Mucosa of rectum (tissue), 2 donors: Measurements from ENCODE around the gene GRK1.

Experiments
- H3K27ac ChIP-seq, 2 donors: one replicate each; pipeline ENCODE4 v1.7.0; 2013; ENCODE audit warnings: inconsistent platforms in 2 of 2, low read depth in 2 of 2, low read length in 2 of 2
- H3K27me3 ChIP-seq, 2 donors: one replicate each; pipeline ENCODE4 v1.7.0; 2013; ENCODE audit warnings: low read length in 2 of 2; ENCODE audit not compliant: control insufficient read depth in 2 of 2, insufficient read depth in 2 of 2
- H3K36me3 ChIP-seq, 2 donors: one replicate each; pipeline ENCODE4 v1.7.0; 2013; ENCODE audit warnings: low read length in 2 of 2; ENCODE audit not compliant: control insufficient read depth in 2 of 2, insufficient read depth in 2 of 2
- H3K4me1 ChIP-seq, 2 donors: one replicate each; pipeline ENCODE4 v1.7.0; 2013; ENCODE audit warnings: low read length in 2 of 2, mild to moderate bottlenecking in 1 of 2; ENCODE audit not compliant: control insufficient read depth in 2 of 2, insufficient read depth in 2 of 2
- H3K4me3 ChIP-seq, 2 donors: one replicate each; pipeline ENCODE4 v1.7.0; 2013; ENCODE audit warnings: low read length in 2 of 2
- H3K9ac ChIP-seq, 2 donors: one replicate each; pipeline ENCODE4 v1.7.0; 2013; ENCODE audit warnings: low read length in 2 of 2, low read depth in 1 of 2, mild to moderate bottlenecking in 1 of 2
- H3K9me3 ChIP-seq, 2 donors: one replicate each; pipeline ENCODE4 v1.7.0; 2013; ENCODE audit warnings: low read length in 2 of 2; ENCODE audit not compliant: control insufficient read depth in 2 of 2
- donor health status: healthy.
- donor health status: Normal muscosa, but diverticular disease.

The GRK1 gene

DNA sequence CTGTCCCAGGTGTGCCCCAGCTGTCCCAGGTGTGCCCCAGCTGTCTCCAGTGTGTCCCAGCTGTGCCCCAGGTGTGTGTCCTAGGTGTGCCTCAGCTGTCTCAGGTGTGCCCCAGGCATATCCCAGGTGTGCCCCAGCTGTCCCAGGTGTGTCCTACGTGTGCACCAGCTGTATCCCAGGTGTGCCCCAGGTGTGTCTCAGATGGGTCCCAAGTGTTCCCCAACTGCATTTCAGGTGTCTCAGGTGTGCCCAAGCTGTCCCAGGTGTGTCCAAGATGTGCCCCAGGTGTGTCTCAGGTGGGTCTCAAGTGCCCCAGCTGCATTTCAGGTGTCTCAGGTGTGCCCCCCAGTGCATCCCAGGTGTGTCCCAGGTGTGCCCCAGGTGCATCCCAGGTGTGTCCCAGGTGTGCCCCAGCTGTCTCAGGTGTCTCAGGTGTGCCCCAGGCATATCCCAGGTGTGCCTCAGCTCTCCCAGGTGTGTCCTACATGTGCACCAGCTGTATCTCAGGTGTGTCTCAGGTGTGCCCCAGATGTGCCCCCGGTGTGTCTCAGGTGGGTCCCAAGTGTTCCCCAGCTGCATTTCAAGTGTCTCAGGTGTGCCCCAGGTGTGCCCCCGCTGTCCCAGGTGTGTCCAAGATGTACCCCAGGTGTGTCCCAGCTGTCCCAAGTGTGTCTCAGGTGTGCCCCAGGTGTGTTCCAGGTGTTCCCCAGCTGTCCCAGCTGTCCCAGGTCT, 1.3 kb upstream of the GRK1 start:
- Histone ChIP-seq H3K27me3 (no peaks in the 10 kb centered on the region), H3K4me1 (peaks cover 2 to 14% of the 10 kb centered on the region in 2 donors), H3K9me3 (no peaks in the 10 kb centered on the region), H3K36me3 (no peaks in the 10 kb centered on the region), H3K9ac (no peak overlapping the region), H3K4me3 (no peak overlapping the region), H3K27ac (no peak overlapping the region)

DNA sequence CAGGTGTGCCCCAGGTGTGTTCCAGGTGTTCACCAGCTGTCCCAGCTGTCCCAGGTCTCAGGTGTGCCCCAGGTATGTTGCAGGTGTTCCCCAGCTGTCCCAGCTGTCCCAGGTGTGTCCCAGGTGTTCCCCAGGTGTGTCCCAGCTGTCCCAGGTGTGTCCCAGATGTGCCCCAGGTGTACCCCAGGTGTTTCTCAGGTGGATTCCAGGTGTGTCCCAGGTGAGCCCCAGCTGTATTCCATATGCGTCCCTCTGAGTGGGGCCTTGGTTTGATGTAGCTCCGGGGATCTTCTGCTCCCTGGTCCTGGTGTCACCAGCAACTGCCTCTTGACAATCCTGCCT, 719 bp upstream of the GRK1 start:
- H3K27ac ChIP-seq: no peak overlapping the region
- H3K27me3 ChIP-seq: no peaks in the 10 kb centered on the region
- H3K9me3 ChIP-seq: no peaks in the 10 kb centered on the region
- H3K4me1 ChIP-seq: peaks cover 2 to 14% of the 10 kb centered on the region in 2 donors
- no peaks in the 10 kb centered on the region for H3K36me3 ChIP-seq
- no peak overlapping the region for H3K4me3 ChIP-seq
- H3K9ac ChIP-seq: no peak overlapping the region

DNA sequence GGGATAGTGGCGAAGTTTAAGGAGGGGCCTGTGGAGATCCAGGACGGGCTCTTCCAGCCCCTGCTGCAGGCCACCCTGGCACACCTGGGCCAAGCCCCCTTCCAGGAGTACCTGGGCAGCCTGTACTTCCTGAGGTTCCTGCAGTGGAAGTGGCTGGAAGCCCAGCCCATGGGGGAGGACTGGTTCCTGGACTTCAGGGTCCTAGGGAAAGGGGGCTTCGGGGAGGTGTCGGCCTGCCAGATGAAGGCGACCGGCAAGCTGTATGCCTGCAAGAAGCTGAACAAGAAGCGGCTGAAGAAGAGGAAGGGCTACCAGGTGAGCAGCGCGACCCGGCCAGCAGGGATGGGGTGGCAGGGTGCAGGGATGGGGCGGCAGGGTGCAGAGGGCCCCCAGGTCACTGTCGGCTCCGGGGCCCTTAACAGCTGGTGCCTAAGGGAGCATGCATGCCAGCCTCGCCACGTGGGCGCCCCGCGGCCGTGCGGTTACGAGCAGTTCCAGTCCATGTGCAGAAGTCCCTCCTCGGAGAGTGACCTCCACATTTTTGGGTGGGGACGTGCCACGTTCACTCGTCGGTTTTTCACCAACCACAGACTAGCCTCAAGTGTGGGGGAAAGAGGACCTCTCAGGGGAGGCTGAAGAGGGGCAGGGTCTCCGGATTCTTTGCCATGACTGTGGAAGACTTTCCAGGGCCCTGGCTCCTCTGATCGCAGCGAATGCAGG, 912 bp downstream of the GRK1 start:
- no peak overlapping the region for H3K9ac ChIP-seq
- H3K27ac ChIP-seq: no peak overlapping the region
- H3K36me3 ChIP-seq: no peaks in the 10 kb centered on the region
- H3K4me3 ChIP-seq: no peak overlapping the region
- no peaks in the 10 kb centered on the region for H3K9me3 ChIP-seq
- no peaks in the 10 kb centered on the region for H3K27me3 ChIP-seq
- peaks cover 2 to 14% of the 10 kb centered on the region in 2 donors for H3K4me1 ChIP-seq

DNA sequence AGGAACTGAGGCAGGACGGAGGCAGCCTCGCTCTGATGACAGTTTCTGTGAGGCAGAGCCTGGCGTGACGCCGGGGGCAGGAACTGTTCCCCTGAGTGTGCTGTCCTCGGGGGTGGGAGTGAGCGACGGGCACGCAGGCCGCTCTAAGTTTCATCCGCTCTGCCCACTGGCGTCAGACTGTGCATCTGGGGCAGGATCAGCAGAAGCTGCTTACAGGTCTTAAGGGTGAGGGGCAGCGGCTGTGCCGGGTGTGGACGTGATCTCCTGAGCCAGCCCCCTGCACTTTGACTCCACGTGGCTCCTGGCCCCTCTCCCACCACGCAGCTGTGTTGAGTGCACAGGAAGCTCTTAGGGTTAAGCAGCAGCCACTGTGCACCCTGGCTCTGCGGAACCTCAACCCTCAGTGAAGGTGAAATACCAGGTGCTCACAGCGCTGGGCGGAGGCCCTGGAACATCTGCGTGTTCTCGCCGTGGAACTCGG, 1.5 kb downstream of the GRK1 start:
- Histone ChIP-seq H3K36me3 (no peaks in the 10 kb centered on the region), H3K4me3 (no peak overlapping the region), H3K4me1 (peaks cover 2 to 12% of the 10 kb centered on the region in 2 donors), H3K27ac (no peak overlapping the region), H3K9me3 (no peaks in the 10 kb centered on the region), H3K9ac (no peak overlapping the region), H3K27me3 (no peaks in the 10 kb centered on the region)

DNA sequence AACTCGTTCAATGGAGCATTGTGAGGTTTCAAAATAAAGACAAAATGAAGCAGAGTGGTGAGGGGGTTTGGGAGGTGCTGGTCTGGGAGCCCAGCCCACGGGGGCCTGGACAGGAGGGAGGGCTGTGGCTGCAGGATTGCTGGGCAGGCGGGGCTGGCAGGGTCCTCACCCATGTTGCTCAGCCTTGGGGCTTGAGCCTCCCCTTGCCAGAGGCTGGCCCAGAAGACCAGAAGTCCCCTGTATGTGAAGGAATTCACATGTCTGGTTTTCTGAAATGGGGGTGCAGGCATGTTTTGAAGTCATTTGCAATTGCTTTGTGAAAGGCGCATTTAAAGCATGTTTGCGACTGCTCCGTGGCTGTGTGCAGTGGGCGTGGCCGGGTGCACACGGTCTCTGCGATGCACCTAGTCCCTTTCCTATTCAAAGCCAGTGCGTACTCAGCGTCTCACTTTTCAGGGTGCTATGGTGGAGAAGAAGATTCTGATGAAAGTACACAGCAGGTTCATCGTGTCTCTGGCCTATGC, 2.3 kb downstream of the GRK1 start:
- H3K27ac ChIP-seq: no peak overlapping the region
- H3K9me3 ChIP-seq: no peaks in the 10 kb centered on the region
- H3K36me3 ChIP-seq: no peaks in the 10 kb centered on the region
- H3K4me3 ChIP-seq: no peak overlapping the region
- H3K27me3 ChIP-seq: no peaks in the 10 kb centered on the region
- no peak overlapping the region for H3K9ac ChIP-seq
- peaks cover 2 to 5% of the 10 kb centered on the region in 2 donors for H3K4me1 ChIP-seq

DNA sequence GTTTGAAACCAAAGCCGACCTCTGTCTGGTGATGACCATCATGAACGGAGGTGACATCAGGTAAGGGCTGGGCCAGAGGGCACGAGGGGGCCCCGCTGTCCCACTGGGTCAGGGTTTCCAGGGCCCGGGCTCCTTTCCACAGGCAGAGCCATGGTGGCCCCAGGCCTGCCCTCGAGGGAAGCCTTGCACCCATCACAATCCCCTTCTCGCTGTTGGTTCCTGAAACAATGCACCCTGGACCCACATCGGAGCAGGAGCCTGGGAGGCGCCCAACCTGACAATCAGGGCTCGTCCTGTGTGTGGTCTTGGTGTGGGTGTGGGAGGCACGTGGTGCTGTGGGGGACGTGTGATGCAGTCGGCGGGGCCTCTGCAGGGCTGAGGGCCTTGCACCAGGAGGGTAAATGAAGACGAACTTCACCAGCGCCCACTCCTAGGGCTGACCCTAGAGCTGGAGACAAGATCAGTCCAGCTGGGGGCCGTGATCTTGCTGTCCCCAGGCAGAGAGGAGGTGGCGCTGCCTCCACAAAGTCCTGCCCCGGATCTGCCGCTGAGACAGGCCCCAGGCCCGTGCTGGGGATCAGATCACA, 2.8 kb downstream of the GRK1 start:
- H3K9me3 ChIP-seq: no peaks in the 10 kb centered on the region
- no peaks in the 10 kb centered on the region for H3K36me3 ChIP-seq
- no peaks in the 10 kb centered on the region for H3K27me3 ChIP-seq
- H3K27ac ChIP-seq: no peak overlapping the region
- H3K9ac ChIP-seq: no peak overlapping the region
- no peak overlapping the region for H3K4me3 ChIP-seq
- H3K4me1 ChIP-seq: peaks cover 0 to 2% of the 10 kb centered on the region in 2 donors

DNA sequence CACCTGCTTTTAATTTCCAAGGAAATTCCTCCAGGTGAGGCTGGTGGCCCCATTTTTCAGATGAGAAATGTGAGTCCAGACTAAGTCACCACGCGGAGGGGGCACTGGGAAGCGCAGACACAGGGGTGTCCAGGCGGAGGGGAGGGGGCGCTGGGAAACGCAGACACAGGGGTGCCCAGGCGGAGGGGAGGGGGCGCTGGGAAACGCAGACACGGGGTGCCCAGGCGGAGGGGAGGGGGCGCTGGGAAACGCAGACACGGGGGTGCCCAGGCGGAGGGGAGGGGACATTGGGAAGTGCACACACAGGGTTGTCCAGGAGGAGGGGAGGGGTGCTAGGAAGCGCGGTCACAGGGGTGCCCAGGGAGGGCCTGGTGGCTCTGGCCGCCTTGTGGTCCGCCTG, 3.5 kb downstream of the GRK1 start:
- Histone ChIP-seq H3K9me3 (no peaks in the 10 kb centered on the region), H3K27me3 (no peaks in the 10 kb centered on the region), H3K27ac (no peak overlapping the region), H3K4me1 (no peaks in the 10 kb centered on the region), H3K4me3 (no peak overlapping the region), H3K36me3 (no peaks in the 10 kb centered on the region), H3K9ac (no peak overlapping the region)

DNA sequence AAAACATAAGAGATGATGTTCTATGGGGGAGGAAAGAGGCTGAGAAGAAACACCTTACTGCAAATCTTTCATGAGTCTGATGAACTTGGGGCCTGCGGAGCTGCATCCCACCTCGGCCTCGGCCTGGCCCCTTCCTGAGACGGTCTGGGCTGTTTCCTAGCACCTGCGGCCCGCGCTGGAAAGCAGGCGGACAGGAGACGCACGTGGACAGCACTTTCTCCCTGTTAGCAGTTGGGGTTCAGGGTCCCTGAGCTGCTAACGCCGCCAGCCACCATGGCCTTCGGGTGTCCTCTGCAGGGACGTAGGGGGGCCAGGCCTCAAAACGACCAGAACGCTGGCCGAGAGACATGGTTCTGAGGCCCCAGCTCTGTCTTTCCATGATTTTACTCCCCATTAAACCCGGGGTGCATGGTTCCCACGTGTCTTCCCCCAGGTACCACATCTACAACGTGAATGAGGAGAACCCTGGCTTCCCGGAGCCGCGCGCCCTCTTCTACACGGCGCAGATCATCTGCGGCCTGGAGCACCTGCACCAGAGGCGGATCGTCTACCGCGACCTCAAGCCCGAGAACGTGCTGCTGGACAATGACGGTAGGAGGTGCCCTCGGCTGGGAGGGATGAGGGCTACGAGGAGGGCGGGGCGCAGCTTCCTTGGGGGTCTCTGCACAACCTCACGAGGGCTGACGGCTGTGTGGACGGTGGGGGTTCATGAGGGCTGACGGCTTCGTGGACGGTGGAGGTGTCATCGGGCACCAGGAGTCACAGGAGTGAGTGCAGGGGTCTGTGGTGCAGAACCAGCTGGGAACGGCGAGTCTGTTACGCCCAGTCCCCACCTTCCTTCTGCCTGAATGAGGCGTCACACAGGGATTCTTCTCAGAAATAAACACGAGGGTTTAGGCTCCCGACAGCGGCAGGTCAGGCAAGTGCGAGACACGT, 4.3 kb downstream of the GRK1 start:
- Histone ChIP-seq H3K4me3 (no peak overlapping the region), H3K27me3 (no peaks in the 10 kb centered on the region), H3K27ac (no peak overlapping the region), H3K9ac (no peak overlapping the region), H3K4me1 (no peaks in the 10 kb centered on the region), H3K36me3 (no peaks in the 10 kb centered on the region), H3K9me3 (no peaks in the 10 kb centered on the region)

DNA sequence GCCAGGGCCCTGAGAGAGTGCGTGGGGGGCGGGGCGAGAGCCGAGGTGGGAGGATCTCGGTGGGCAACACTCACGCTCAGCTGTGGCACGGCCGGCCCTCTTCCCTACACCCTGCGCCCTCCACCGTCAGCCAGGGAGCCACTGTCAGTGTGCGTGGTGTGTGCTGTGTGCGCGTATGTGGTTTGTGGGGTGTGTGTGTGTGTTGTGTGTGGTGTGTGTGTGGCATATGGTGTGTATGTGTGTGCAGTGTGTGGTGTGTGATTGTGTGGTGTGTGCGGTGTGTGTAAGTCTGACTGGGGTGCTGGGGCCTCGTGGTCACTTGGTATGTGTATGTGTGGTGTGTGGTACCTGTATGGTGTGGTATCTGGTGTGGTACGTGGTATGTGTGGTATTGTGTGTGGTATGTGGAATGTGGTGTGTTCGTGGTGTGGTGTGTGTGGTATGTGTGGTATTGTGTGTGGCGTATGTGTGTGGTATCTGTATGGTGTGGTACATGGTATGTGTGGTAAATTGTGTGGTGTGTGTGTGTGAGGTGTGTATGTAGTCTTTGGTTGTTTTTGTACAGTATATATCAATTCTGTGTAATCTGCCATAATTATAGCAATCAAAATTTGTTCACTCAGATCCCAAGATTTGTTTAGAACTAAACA, 5.1 kb downstream of the GRK1 start:
- Histone ChIP-seq H3K27ac (no peak overlapping the region), H3K27me3 (no peaks in the 10 kb centered on the region), H3K36me3 (no peaks in the 10 kb centered on the region), H3K9ac (no peak overlapping the region), H3K9me3 (no peaks in the 10 kb centered on the region), H3K4me3 (no peak overlapping the region), H3K4me1 (no peaks in the 10 kb centered on the region)
